GM12873 (cell line): Measurements from ENCODE around the gene OBP2B.

Source experiments
- CTCF ChIP-seq: IDR thresholded peaks from 2 replicates; pipeline ENCODE4 v1.5.1; 2012; ENCODE audit warnings: low read depth, mild to moderate bottlenecking, moderate library complexity, low read length, control low read depth; ENCODE audit not compliant: insufficient read depth; ENCODE audit errors: missing control alignments

The OBP2B gene

GRCh38 chr9:133207540-133208170 is 1.4 kb downstream of the OBP2B start:
- no peak for TF ChIP-seq CTCF

GRCh38 chr9:133207021-133207531 is 2.0 kb downstream of the OBP2B start:
- TF ChIP-seq CTCF: no peak

- no peak for TF ChIP-seq CTCF
Measured at GRCh38 chr9:133205996-133206931, 2.8 kb downstream of the OBP2B start.

- no peak for TF ChIP-seq CTCF
Measured at GRCh38 chr9:133204993-133205336, 4.1 kb downstream of the OBP2B start.

GRCh38 chr9:133204335-133204992 is 4.6 kb downstream of the OBP2B start:
- no peak for TF ChIP-seq CTCF

- TF ChIP-seq CTCF: no peak
Measured at GRCh38 chr9:133203506-133204075, 5.5 kb downstream of the OBP2B start.
